HG03378 (cell line): Measurements from ENCODE around the gene DBH.

ENCODE experiments used
- ATAC-seq: cut with Tn5 transposase; IDR thresholded peaks from one replicate; pipeline ENCODE4 v1.9.1; 2021; ENCODE audit warnings: mild to moderate bottlenecking, moderate library complexity; ENCODE audit not compliant: unreplicated experiment

Gene DBH

DNA sequence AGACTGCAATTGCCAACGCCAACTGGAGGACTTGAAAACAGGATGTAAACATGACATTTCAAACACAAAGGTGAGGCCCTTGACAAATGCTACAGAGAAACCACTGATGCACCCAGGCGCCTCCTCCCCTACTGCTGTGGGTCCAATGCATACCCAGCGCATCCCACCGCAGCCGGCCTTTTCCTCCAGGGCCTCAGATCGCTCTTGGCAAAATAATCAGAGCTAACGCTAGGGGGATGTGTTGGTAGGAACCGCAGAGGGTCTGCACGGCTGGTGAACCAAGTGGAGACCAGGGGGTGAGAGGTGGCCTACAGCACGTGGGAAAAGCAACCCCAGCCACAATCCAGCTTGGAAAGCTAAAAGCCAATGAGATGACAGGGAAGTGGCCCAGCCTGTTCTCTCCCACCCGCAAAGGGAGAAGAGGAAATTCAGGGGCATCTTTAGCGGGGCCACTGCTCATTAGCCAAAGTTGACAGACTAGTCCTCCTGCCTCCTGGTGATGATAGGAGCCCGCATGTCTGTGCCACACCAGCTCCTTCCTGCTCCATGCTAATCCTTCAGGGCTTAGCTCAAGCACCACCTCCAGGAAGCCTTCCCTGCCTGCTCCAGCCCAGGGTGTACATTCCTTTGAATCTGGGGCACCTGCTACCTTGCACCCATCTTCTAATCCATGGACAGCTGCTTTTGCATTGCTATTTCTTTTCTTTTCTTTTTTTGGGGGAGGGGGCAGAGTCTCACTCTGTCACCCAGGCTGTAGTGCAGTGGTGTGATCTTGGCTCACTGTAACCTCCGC lies 32.8 kb upstream of the DBH start:
- ATAC-seq: no peak

DNA sequence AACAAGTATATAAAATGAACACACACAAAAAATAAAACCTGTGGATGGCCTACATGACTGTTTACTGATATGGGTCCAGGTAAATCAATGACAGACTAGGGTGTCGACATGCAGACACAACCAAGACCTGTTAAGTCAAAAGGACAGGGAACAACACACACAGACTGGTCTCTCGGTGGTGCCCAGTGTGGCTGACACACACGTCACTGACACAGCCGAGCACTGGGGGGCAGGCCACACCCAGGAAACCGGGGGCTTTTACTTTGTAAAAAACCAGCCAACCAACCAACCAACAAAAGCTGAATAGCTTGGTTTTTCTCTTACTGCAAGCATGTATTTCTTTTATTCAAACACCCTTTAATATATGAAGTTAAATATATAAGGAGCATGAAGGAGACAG lies 31.9 kb upstream of the DBH start:
- no peak for ATAC-seq

DNA sequence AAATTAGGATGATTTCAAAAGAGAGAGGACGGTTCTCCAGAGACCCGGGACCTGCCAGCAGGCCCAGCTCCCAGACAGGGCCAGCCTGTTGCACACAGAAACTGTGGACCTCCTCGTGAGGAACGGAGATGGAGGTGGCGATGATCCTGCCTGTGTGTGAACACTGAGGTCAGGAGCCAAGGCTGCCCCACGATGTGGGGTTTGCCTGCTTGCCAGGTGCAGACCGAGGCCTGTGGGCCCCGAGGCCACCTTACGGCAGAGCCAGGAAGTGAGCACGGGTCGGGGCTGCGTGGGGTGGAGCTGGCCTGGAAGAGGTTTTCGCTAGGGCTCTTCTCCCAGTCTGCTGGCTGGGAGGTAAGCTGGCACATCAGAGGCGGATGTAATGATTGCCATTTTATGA lies 31.3 kb upstream of the DBH start:
- ATAC-seq: no peak

DNA sequence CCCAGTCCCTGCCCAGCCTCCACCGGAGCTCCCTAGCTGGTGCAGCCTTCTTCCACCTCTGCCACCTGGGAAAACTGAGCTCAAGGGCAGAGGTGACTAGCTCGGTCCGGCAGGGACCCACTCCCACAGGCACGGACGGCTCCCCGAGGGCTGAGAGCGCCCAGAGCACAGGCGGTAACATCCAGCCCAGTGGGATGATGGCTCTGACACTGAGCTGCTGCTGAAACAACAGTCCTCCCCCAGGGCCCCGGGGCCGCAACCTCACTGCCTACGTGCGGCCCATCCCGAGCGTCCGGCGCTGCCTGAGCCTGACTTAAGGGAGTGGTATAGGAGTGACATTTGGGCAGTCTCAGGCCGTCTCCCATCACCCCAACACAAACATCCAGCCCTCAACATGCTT lies 30.7 kb upstream of the DBH start:
- ATAC-seq: no peak

- ATAC-seq: no peak
Observed at GRCh38 chr9:133605856-133606707, 30.1 kb upstream of the DBH start.

DNA sequence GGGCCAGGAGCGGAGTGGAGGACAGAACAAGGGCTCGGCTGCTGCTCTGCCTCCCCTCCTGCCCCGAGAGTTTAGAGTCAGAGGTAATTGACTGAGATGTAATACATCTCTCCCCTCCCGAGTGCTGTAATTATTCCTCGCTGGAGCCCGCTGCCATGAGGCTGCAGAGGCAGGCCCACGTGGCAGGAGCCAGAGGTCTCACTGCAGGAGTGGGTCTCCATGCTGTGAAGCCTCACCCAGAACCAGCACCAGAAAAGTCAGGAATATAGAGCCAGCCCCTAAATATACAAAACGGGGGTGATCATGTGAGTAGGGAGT lies 29.5 kb upstream of the DBH start:
- no peak for ATAC-seq

- ATAC-seq: no peak
Observed at GRCh38 chr9:133607381-133607780, 28.8 kb upstream of the DBH start.

DNA sequence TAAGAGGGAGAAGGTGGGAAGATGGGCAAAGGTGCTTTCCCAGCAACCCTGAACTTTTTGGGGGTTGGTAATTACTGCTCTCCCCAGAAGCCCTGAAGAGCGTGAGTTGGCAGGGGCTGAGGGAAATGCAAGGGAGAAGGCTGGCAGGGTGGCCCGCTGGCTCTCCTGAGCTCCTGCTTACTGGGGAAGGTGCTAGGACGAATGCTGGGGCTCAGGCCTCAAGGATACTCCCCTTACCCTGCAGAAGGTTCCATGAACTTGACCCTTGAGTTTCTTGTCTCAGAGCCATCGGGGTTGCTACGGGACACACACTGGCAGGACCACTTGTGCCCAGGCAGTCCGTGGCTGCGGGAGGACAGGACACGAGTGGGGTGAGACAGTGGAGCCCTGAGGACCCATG lies 28.2 kb upstream of the DBH start:
- no peak for ATAC-seq

GRCh38 chr9:133608382-133608781 lies 27.8 kb upstream of the DBH start:
- no peak for ATAC-seq

GRCh38 chr9:133608889-133609288 lies 27.3 kb upstream of the DBH start:
- no peak for ATAC-seq

GRCh38 chr9:133609311-133610098 lies 26.7 kb upstream of the DBH start, which contains the start of gene FAM163B:
TSS of gene FAM163B (minus strand) at chr9:133609389. CDS start at chr9:133580223, 29,166 bp downstream.
- no peak for ATAC-seq

GRCh38 chr9:133610845-133611244 lies 25.3 kb upstream of the DBH start:
- ATAC-seq: no peak

DNA sequence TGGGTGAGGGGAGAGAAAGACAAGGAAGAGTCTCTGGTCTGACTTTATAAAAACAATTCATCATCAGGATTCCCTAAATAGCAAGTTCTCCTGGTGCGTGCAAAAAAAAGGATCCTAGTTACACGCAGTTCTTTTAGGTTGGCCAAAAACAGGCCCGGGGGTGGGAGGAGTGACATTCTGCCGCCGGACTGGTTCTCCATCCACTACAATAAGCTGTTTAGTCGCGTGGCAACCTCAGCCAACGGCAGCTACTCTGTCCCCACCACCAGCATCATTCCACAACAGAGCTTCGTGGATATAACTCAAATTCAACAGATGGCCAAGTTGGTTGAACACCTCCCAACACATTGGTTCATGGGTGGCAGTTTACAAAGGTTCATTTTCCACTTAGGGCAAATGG lies 24.1 kb upstream of the DBH start:
- no peak for ATAC-seq

DNA sequence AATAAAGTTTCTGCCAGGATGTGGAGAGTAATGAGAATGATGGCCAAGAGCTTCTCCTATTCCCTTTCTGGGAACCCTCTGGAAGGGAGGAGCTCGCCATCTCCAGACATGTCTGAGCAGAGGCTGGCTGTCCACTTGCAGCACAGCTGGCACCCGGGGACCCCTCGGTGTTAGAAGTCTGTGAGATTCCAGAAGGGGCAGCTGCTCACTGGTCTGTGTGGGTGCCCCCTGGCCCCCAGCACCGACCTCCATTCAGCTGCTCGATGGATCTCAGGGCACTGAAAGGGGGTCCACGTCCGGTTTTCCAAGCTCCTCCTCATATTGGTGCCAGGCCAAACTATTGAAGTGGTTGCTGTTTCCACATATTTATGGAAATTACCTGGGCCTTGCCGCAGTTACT lies 23.3 kb upstream of the DBH start:
- no peak for ATAC-seq

DNA sequence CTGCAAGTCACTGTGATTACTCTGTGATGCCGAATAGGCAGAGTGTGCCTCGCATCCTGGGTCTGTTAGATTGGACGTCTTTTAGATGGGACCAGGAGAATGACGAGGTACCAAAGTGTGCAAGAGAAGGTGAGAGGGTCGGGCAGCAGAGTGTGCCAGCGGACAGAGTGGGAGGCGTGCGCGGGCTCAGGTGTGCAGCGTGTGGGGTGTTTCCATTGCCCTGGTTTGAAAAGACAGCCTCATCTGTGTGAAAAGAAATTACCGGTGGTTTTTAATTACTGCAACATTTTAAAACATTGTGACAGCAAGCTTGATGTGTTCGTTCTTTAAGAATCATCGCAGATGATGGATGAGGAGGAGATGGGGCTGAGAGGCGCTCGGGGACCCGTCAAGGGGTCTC lies 22.7 kb upstream of the DBH start:
- ATAC-seq: no peak

DNA sequence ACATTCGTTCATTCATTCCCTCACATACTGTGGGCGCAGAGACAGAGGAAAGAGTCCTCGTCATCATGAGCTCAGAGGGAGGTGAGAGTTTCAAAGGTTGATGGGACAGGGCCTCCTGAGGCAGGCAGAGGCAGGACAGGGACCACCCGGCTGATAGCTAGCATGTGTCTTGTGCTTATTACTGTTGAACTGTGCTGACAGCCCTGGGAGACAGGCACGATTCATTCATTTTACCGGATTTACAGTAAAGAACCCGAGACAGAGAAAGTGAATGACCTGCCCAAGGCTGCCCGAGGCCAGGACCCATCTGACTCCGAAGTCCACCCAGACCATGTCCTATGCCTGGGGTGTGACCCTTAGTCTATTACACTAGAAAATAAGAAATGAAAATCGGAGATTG lies 22.1 kb upstream of the DBH start:
- no peak for ATAC-seq

GRCh38 chr9:133614678-133615077 lies 21.5 kb upstream of the DBH start:
- ATAC-seq: no peak

DNA sequence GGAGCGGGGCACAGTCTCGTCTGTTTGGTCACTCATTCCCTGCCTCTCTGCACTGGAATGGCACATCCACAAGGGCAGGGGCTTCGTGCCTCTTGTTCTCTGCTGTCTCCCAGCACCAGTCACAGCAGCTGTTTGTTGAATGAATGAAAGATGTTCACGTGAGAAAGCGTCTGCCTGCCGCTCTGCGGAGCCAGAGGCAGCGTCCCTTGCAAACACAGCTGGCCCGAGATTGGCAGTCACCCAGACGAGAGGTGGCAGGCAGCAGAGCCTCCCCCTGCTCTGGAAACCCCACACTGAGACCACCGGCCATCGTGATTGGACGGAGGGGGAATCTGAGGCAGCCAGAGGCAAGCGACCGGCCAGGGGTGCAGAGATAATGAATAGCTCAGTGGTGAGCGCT lies 21.0 kb upstream of the DBH start:
- ATAC-seq: no peak

DNA sequence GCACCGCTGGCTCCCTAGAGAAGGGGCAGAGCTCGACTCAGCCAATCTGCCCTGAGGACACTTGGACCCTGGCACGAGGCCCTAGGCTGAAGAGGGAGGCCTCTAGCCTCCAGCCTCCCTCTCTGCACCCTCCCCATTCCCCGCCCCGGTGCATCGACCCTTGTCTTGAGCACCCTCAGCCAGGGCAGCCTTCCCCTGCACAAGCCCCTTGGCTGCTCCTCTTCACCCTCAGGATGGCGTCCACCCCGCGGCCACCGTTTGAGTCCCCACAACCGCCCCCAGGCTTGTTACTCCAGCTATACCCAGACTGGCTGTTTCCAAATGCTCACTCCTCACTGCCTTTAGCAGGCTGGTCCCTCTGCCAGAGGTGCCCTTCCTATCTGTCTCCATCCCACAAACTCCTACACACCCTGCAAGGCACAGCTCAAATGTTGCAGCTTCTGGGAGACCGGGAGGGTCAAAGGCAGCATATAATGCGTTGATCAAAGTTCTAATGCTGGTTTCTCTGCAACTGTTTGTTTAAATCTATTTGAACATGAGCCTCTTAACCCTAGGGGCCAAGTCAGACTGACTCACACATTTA lies 20.5 kb upstream of the DBH start:
- ATAC-seq: no peak

DNA sequence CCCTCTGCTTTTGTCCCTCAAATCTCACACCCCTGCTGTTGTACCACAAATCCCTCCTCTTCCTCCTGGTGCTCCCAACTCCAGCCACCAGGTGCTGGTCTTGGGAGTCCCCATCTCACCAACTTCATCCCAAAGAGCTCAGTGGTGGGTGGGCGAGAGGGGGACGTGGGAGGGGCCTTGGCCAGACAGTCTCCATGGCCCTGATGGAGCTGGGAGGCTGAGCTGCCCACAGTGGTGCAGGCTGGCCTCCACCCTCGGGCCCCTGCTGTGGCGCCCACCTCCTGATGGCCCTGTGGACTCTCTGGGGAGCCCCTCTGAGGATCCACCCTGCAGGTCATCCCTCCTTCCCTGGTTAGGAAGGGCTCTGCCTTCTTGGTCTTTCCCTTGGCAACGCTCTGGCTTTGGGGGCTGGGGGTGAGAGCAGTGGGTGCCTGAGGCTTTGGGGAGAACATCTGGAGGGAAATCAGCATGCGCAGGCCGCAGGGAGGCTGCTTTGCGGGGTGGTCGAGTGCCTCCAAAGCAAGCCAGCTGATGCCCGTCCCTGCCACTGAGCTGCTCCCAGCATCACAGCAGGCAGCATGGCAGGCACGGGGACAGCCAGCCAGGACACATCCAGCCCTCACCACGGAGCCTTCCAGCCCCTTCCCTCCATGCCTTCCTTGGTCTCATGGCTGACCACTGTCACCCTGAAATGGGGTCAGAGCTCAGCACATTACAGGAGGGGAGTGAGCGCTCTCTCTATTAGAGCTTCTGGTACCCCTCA lies 19.3 kb upstream of the DBH start:
- ATAC-seq: no peak
